HEK293T (cell line): ENCODE results near the gene ZNF888.
A peak's percentile ranks its signal among the peaks of the same experiment; 100 is the strongest.
"Not testable (repeated sequence)": the region's sequence is repeated elsewhere in the genome, so short reads cannot be mapped to it uniquely, and the experiment has no call there.

Source experiments
- CTCF ChIA-PET: fragments of 350-600 bp; formaldehyde crosslinking; extraction: SDS; loops from one replicate; lab custom pipeline; 2021; ENCODE audit warnings: antibody characterized with exemption, inconsistent platforms; lab: Yijun Ruan, JAX
- POLR2A ChIA-PET: fragments of 350-600 bp; formaldehyde crosslinking; extraction: SDS; loops from one replicate; lab custom pipeline; 2020; ENCODE audit warnings: antibody characterized with exemption, inconsistent platforms; lab: Yijun Ruan, JAX
- DNase-seq: peaks from one replicate; pipeline ENCODE4 v3.0.0; 2012; ENCODE audit warnings: mixed read lengths; ENCODE audit errors: extremely low spot score
- HDGF ChIP-seq: fragments of 450-650 bp; IDR thresholded peaks from 2 replicates; pipeline ENCODE4 v1.6.1; 2017; ENCODE audit warnings: antibody characterized with exemption, borderline replicate concordance

ZNF888 gene

GRCh38 chr19:52871466-52871865 is 51.8 kb downstream of the ZNF888 start:
- POLR2A ChIA-PET: no interaction called here
- CTCF ChIA-PET: no interaction called here
- no peak for TF ChIP-seq HDGF
- DNase-seq: no peak

- POLR2A ChIA-PET, DNase-seq, CTCF ChIA-PET: not testable (repeated sequence)
Measured at GRCh38 chr19:52868031-52868430, 55.2 kb downstream of the ZNF888 start.

- DNase-seq: peak; percentile 29
- CTCF ChIA-PET, POLR2A ChIA-PET: not testable (repeated sequence)
Measured at GRCh38 chr19:52857378-52858191, 65.6 kb downstream of the ZNF888 start, which contains the start of gene ZNF468. Gene ZNF468 (minus strand): TSS chr19:52857619. CDS start chr19:52854272, 3,347 bp downstream.

GRCh38 chr19:52856540-52857377 is 66.5 kb downstream of the ZNF888 start:
- CTCF ChIA-PET, DNase-seq, POLR2A ChIA-PET: not testable (repeated sequence)
